ENCODE measurements around the gene STK32A. TPM values are rescaled to one million over a fixed set of nuclear protein-coding genes. Genes with fewer than 3 reads are reported as not detected.

The STK32A gene
- total RNA-seq, 2 donors from 2014 or later, result not detected

- Mint-ChIP-seq H3K9me3 (no peaks in the 10 kb centered on the region), H3K27ac (no peak overlapping the region), H3K36me3 (no peaks in the 10 kb centered on the region)
- DNase-seq (ENCODE audit: low spot score in 2 of 2) (no peak), ATAC-seq (no peak)
Measured at GRCh38 chr5:147413266-147413665, 178.4 kb downstream of the STK32A start.

GRCh38 chr5:147415651-147416050, 180.8 kb downstream of the STK32A start:
- no peak for ATAC-seq
- Mint-ChIP-seq H3K36me3 (no peaks in the 10 kb centered on the region), H3K27ac (no peak overlapping the region)

DNA sequence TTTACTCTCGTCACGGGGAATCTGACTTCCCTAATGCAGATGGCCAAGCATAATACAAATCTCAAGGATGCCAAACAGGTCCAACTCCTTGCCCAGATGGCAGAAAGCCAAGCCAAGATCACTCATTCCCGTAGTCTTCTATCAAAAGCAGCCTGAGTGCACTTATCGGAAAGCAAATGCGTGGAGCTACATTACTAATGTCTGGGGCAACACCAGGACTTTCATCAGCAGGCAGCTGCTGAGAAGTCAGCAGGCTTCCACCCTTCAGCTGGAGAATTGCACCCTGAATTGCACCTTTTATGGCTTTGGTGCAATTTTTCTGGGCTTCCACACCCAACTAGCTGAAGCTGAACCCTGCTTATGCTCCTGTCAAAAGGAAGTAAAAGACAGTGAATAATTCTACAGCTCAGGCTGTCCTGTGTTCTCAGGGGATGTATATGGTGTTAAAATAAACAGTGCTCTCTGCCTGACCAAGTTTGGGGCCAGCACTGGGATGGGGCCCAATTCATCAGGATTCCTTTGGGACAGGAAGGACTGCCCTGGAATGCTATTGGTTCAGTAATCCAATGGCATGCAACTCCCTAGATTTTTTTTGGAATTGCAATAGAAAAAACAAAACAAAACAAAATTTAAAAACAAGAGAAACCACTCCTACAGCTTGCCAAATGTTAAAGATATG, 182.4 kb downstream of the STK32A start:
- H3K27ac Mint-ChIP-seq, result no peak overlapping the region
- no peak for DNase-seq (ENCODE audit: low spot score in 2 of 2)
- H3K9me3 Mint-ChIP-seq, result peaks cover 0 to 3% of the 10 kb centered on the region in 2 donors
- no peak for ATAC-seq
- no peaks in the 10 kb centered on the region for H3K36me3 Mint-ChIP-seq

More at GRCh38 chr5:147415651-147416050, 180.8 kb downstream of the STK32A start:
- DNase-seq (ENCODE audit: low spot score in 2 of 2), result no peak
- H3K9me3 Mint-ChIP-seq, result peaks cover 0 to under 1% of the 10 kb centered on the region in 2 donors

DNA sequence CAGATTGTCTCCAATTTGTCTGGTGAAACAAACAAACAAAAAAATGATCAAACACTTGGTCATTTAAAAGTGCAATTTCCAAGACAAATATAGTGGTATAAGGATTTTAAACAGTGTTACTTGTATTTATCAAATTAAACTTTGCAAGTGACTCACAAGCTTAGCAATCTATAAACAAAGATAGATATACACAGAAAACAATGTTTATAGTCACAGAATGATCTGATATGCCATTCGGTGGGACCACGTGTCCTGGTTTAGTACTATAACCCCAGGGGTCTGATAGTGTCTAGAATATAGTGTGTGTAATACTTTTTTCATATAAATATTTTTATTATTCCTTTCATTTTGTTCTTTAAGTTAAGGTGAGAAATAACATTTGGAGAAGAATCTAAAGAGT, 183.8 kb downstream of the STK32A start:
- no peak for DNase-seq (ENCODE audit: low spot score in 2 of 2)
- H3K9me3 Mint-ChIP-seq, result peaks cover 0 to 3% of the 10 kb centered on the region in 2 donors
- no peaks in the 10 kb centered on the region for H3K36me3 Mint-ChIP-seq
- ATAC-seq, result no peak
- no peak overlapping the region for H3K27ac Mint-ChIP-seq

DNA sequence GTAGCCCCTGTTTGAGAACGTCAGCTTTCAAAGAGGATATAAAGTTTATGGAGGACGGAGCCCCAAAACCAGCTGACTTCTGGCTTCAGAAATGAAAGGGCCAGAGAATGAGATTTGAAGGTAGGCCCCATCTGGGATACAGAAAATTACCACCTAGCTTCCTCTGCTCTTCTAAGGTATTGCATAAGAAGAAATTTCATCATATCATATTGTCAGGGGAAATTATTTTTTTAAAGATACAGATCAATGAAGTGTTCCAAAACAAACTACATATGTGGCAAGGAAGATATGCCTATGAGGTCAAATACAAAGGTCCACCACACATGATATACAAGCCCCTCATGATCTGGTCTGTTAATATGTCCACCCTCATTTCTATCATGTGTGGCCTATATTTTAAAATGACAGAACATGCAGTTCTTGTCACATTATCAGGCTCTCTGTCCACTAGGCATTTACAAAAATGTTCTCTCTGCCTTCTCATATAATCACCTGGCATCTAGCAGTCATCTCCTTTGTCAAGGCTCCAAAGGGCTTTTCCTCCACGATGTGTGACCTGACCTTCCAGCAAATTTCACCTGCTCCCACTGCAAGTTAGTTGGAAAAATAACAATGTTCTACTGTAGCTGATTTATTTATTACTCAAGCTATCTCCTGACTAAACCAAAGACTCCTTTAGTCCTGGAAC, 192.0 kb downstream of the STK32A start:
- DNase-seq (ENCODE audit: low spot score in 2 of 2), result no peak

DNA sequence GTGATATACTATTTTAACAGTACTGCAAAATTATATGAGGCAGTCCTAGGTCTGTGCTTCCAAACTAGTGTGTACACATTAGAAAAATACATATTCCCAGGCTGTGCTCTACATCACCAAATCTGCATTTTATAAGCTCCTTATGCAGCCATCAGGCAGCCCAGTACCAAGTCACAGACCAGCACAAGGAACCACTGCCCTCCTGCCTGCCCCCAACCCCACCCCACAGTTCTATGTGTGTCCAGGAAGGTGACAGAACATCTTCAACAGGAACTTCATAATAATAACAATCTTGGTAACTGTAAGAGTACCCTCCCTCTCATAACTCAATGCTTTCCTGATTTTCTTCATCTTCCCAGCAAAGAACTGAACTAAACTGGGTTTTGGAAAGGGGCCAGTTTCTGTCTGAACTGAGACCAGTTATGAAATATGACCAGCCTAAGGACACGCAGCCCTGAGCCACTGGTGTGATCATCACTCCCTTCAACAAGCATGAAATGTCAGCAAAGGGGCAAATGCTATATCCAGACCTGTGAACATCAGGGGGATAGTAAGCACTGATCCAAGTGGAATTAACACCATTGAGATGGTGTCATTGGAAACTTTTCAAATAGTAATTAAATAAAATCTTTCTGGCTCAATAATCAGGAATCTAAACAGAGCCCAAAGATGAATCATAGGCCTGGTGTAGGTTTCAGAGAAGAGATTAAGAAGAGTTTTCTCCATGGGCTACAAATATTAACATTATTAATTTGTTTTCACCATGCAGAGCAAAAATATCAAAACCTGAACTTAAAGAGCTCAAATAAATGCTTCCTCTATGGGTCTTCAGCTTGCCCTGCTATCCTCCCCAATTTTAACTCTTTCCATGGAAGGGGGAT, 192.9 kb downstream of the STK32A start:
- DNase-seq (ENCODE audit: low spot score in 2 of 2) (no peak), ATAC-seq (no peak)
- no peak overlapping the region for H3K27ac Mint-ChIP-seq
- peaks cover 4 to 8% of the 10 kb centered on the region in 2 donors for H3K9me3 Mint-ChIP-seq
- H3K36me3 Mint-ChIP-seq, result no peaks in the 10 kb centered on the region

More for the DNA sequence above, 192.0 kb downstream of the STK32A start:
- no peaks in the 10 kb centered on the region for H3K36me3 Mint-ChIP-seq
- H3K27ac Mint-ChIP-seq, result no peak overlapping the region
- ATAC-seq, result no peak
- H3K9me3 Mint-ChIP-seq, result peaks cover 4 to 8% of the 10 kb centered on the region in 2 donors

DNA sequence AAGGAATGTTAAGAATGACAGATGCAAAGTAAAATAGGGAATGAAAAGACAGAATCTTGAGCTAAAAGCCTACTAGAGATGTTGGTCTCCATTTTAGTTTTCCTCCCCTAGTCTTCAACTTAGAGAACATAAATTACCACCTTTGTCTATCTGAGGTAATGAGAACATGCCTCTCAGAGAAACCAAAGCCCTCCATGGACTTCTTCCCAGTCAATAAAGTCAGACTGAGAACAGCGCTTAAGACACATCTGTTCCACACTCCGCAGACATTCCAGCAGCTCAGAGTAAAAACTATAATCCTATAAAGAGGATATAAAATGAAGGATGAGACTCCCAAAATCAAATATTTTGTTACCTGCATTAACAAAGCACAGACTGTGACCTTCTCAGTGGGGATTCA, 195.8 kb downstream of the STK32A start:
- H3K9me3 Mint-ChIP-seq, result peaks cover 4 to 8% of the 10 kb centered on the region in 2 donors
- ATAC-seq (no peak), DNase-seq (ENCODE audit: low spot score in 2 of 2) (no peak)
- no peaks in the 10 kb centered on the region for H3K36me3 Mint-ChIP-seq
- no peak overlapping the region for H3K27ac Mint-ChIP-seq

DNA sequence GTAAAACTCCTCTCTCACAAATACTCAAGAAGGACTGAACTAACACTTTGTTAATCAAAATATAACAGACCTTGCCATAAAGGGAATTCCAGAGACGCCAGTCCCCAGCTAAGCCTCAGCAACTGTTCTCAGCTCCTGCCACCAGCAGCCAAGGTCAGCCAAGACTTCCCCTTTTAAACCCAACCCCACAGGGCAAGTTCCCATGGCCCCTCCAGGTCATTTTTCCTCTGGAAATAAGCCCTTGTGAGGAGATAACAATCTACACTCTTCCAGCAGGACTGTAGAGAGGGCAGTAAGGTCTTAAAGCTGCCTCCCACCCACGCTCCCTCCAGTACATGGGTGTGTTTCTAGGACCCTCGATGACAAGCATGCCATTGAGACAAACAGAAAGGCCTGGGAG, 196.8 kb downstream of the STK32A start:
- DNase-seq (ENCODE audit: low spot score in 2 of 2) (no peak), ATAC-seq (no peak)
- Mint-ChIP-seq H3K9me3 (peaks cover 4 to 8% of the 10 kb centered on the region in 2 donors), H3K27ac (no peak overlapping the region), H3K36me3 (no peaks in the 10 kb centered on the region)

DNA sequence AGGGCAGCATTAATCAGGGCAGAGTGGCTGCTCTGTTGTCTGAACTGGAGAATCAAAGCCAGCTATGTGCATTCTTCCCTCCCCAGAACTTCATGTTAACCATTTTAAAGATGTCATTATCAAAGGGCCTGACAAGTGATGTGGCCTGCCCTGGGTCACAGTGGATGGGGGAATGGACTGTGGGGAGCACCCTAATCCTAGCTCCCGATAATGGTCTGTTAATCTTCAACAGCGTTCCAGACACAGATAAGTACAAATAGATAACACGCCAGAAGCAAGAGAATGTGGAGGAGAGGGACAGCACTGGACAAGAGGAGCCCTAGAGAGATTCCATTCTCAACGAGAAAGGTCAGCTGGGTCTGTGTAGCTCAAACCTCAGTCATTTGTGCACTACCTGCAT, 197.5 kb downstream of the STK32A start:
- DNase-seq (ENCODE audit: low spot score in 2 of 2) (no peak), ATAC-seq (no peak)
- Mint-ChIP-seq H3K36me3 (no peaks in the 10 kb centered on the region), H3K27ac (no peak overlapping the region), H3K9me3 (peaks cover 4 to 8% of the 10 kb centered on the region in 2 donors)

DNA sequence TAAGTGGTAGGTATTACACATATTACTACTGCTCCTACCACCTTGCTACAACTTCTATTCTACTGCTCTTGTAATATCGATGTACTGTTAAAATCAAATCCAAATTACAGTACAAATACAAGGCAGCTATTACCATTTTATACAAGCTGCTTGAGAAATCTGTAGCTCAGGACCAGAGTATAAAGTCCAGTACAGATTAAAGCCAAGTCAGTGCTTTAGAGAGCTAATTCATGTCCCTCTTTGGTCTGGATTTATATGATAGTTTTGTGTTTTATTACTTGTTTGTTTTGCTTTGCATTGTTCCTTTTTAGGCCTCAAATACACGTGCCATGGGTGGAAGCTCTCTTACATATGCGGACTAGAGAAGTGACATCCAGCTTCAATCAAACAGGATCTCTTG, 199.2 kb downstream of the STK32A start:
- Mint-ChIP-seq H3K36me3 (no peaks in the 10 kb centered on the region), H3K27ac (no peak overlapping the region), H3K9me3 (peaks cover 4% of the 10 kb centered on the region in 2 donors)
- DNase-seq (ENCODE audit: low spot score in 2 of 2) (no peak), ATAC-seq (no peak)

DNA sequence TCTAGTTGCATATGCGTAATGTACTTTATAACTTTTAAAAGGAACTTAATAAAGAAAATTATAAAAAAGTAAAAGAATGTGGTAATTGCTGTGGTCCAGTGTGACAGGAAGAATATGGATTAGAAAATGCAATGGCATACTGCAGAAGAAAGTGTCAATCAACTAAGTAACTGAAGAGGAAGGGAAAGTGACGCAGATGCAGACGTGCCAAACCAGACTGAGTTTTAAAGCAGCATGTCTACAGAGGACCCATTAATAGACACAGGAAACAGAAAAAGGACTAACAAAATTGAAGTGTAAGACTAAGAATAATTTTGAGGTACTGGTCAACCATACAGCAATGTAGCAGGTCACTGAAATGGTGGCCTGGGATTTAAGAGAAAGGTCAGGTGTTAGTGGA, 201.8 kb downstream of the STK32A start:
- Mint-ChIP-seq H3K27ac (no peak overlapping the region), H3K36me3 (no peaks in the 10 kb centered on the region), H3K9me3 (peaks cover 3% of the 10 kb centered on the region in 2 donors)
- ATAC-seq (no peak), DNase-seq (ENCODE audit: low spot score in 2 of 2) (no peak)

DNA sequence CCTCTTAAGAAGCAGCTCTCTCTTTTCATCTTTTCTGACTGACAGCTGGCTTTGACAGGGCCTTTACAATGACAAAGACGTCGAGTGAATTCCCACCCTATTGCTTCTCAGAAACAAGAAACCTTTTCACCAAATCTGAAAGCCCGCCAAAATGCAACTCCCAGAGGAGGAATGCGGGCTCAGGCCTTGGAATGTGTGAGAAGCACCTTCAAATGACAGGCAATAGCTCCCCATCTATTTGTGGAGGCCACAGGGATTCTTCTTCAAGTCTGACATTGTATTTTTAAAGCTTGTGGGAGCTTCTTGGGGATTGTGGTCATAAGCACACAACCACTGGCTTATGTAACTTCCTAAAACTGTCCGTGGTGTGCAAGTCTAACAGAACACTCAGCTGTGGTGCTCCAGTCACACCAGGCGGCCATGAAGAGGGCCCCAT, 202.4 kb downstream of the STK32A start:
- ATAC-seq, result no peak
- DNase-seq (ENCODE audit: low spot score in 2 of 2), result no peak
- H3K27ac Mint-ChIP-seq, result no peak overlapping the region
- H3K36me3 Mint-ChIP-seq, result peaks cover 0 to 4% of the 10 kb centered on the region in 2 donors
- H3K9me3 Mint-ChIP-seq, result peaks cover 3 to 6% of the 10 kb centered on the region in 2 donors
